ENCODE measurements around the gene HPCAL1. TPM values are rescaled to one million over a fixed set of nuclear protein-coding genes. Genes with fewer than 3 reads are reported as not detected.

The HPCAL1 gene
- total RNA-seq, 1 experiment from 2014 or later = 165 TPM

DNA sequence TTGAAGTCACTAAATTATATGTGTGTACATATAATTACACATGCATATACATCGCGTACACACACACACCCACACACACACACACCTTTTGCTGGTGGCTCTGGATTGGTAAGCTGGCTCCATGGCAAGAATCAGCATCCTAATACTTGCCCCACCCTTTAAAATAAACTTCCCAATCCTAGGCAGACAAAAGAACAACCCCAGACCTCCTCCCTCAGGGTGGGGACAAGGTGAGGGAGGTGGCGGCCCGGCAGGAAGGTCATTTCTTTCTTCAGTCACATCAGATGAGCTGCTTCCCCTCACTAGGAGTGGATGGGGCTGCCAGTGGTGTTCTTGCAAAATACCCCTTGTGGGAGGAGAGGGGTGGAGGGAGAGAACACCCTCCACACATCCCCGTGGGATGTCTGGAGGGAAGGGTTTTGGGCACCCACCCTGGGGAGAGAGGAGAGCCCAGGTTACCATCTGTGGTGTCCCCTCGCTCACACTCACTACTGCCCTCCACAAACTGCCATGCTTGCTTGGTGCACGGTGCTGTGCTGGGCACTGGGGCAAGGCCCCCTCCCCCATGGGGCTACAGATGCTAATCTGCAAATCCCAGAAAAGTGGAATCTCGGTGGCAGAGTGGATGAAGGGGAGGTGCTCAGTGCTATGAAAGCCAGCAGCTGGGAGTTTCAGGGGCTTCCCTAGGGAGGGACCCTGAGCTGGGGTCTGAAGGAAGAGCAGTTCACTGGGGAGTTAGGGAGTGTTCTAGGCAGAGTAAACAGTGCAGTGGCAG, 81.4 kb downstream of the HPCAL1 start:
- in situ Hi-C loops (cut with HindIII; ENCODE audit: low pct_unique_long_range_greater_than_20kb, low sequenced_read_pairs) = no loop called here
- DNase-seq (ENCODE audit: low read depth) = no peak

DNA sequence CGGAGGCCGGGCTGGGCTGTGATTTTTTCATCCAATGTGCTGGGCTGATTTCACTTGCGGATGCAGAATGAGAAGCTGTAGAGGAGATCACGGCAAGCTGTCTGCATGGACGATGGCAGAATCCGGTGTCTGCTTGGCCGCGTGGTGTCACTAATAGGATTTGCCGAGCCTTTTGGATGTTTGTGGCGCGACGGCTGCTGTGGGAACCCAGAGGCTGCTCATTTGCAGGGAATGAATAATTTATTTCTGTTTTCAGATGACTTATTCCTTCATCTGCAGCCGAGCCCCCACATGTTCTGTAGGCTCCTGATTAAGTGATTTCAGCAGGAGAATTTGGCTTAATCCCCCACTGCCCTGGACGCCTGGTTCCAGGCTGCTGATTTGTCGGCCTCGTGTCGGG, 82.8 kb downstream of the HPCAL1 start:
- in situ Hi-C loops (cut with HindIII; ENCODE audit: low pct_unique_long_range_greater_than_20kb, low sequenced_read_pairs) = no loop called here
- peak; percentile 65 for DNase-seq (ENCODE audit: low read depth)

DNA sequence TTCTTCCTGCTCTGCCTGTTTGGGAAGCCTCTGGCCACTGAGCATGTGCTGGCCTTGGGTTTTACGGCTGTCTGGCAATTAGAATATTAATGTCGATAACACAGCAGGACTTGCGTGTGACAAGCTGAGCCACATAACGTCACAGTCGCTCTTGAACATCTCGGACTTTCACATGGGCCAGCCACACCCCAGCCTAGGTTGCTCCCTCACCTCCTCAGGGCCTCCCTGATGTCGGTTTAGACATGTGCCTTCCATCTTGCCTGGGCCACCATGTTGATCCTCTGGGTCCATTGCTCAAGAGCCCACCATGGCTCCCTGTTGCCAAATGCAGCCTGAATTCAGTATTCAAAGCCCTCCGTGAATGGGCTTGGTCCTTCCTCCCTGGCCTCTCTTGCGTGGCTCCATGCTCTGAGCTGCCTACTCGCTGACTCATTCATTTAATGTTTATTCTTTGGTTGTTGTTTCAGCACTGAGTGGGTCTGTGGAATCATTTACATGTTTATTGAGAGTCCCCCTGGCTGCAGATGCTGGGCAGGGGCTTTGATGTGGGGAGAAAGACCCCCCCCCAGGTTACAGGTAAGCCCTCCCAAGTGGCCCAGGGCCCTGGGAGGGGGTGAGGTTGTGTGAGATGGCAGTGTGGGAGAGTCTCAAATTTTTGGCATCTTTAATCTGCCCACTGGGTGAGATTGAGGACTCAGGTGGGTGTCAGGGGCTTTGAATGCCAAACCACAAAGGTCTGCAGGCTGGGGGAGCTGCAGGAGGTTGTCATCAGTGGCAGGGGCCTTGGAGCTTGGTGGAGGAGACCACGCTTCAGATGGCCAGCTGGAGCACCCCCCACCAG, 83.4 kb downstream of the HPCAL1 start:
- peak; percentile 85 for DNase-seq (ENCODE audit: low read depth)
- in situ Hi-C loops (cut with HindIII; ENCODE audit: low pct_unique_long_range_greater_than_20kb, low sequenced_read_pairs) = no loop called here

GRCh38 chr2:10387033-10387432, 84.3 kb downstream of the HPCAL1 start:
- no peak for DNase-seq (ENCODE audit: low read depth)
- in situ Hi-C loops (cut with HindIII; ENCODE audit: low pct_unique_long_range_greater_than_20kb, low sequenced_read_pairs) = no loop called here

- DNase-seq (ENCODE audit: low read depth) = no peak
- in situ Hi-C loops (cut with HindIII; ENCODE audit: low pct_unique_long_range_greater_than_20kb, low sequenced_read_pairs) = no loop called here
Observed at GRCh38 chr2:10388954-10389560, 86.4 kb downstream of the HPCAL1 start.

GRCh38 chr2:10389573-10389972, 86.9 kb downstream of the HPCAL1 start:
- in situ Hi-C loops (cut with HindIII; ENCODE audit: low pct_unique_long_range_greater_than_20kb, low sequenced_read_pairs) = no loop called here
- no peak for DNase-seq (ENCODE audit: low read depth)

DNA sequence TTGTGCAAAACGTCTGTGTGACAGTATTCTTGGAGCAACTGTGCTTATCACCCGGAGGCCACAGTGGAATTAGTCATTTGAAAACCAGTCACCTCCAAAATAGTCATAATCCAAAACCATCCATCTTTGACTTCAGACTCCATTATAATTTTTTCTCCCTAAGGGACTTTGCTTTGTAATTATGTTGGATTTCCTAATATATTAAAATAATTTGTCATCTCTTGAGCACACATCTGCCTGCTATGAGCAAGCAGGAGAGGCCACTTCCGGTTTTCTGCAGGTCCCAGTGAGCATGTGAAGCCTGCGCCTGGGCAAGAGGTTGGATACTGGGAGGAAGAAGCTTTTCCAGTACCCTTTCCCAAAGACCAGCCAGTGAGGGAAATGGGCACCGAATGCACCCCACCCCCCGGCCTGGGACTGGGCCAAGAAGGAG, 87.7 kb downstream of the HPCAL1 start:
- DNase-seq (ENCODE audit: low read depth) = no peak
- in situ Hi-C loops (cut with HindIII; ENCODE audit: low pct_unique_long_range_greater_than_20kb, low sequenced_read_pairs) = no loop called here

- no peak for DNase-seq (ENCODE audit: low read depth)
Observed at GRCh38 chr2:10392100-10392499, 89.4 kb downstream of the HPCAL1 start.

DNA sequence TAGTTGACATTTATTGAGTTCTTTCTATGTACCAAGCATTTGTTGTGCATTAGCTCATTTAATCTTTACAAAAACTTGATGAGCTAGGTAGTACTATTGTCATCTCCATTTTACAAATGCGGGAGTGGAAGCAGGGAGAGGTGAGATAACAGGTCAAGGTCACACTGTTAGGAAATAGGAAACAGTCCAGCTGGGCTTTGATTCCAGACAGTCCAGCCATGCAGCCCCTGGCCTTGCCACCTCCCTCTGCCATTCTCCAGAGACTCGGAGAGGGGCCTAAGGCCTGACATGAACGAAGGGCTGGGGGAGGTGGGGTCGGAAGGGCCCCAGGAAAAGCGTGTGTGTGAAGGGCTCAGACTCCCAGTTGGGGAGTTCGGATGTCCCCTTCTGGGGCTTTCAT, 89.8 kb downstream of the HPCAL1 start:
- no peak for DNase-seq (ENCODE audit: low read depth)
- in situ Hi-C loops (cut with HindIII; ENCODE audit: low pct_unique_long_range_greater_than_20kb, low sequenced_read_pairs) = no loop called here

More at GRCh38 chr2:10392100-10392499, 89.4 kb downstream of the HPCAL1 start:
- in situ Hi-C loops (cut with HindIII; ENCODE audit: low pct_unique_long_range_greater_than_20kb, low sequenced_read_pairs) = no loop called here

DNA sequence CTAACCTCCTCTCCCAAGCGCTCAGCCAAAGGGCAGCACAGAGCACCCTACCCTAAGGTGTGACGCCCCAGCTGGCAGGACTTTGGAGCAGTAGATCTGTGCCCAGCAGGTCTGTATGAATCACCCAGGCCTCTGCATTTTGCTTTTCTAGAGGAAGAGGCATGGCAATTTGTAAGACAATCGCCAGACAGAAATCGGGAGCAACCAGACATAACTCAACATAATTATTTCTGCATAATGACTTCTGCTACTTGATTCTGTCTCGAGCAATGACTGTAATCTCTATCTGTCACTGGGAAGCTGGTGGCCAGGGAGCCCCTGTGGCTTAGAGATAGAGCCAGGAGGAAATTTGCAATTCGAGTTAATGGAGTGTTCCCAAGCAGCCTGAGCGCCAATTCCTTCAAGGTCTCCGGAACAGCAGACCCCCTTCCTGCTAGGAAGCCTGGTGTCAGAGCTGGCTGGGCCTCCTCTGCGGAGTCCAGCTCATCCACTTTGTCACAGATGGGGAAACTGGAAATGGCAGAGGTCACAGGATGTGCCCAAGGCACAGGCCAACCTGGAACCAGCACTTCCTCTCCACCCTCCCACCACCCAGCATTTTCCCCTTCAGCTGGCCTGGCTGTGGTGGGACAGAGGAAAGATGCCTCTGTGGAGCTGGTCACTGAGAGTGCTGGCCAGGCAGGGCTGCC, 90.4 kb downstream of the HPCAL1 start:
- no peak for DNase-seq (ENCODE audit: low read depth)
- in situ Hi-C loops (cut with HindIII; ENCODE audit: low pct_unique_long_range_greater_than_20kb, low sequenced_read_pairs) = no loop called here

DNA sequence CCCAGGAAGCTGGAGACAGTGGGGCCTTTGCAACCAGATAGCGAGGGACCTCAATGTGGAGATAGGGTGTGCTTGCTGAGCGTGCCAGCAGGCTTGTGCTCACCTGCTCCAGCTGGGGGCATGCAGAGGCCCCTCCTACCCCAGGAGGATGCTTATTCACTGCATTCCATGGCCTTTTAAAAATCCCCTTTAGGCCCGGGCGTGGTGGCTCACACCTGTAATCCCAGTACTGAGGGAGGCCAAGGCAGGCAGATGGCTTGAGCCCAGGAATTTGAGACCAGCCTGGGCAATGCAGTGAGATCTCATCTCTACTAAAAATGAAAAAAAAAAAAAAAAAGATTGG, 90.9 kb downstream of the HPCAL1 start:
- no peak for DNase-seq (ENCODE audit: low read depth)
- in situ Hi-C loops (cut with HindIII; ENCODE audit: low pct_unique_long_range_greater_than_20kb, low sequenced_read_pairs) = no loop called here

DNA sequence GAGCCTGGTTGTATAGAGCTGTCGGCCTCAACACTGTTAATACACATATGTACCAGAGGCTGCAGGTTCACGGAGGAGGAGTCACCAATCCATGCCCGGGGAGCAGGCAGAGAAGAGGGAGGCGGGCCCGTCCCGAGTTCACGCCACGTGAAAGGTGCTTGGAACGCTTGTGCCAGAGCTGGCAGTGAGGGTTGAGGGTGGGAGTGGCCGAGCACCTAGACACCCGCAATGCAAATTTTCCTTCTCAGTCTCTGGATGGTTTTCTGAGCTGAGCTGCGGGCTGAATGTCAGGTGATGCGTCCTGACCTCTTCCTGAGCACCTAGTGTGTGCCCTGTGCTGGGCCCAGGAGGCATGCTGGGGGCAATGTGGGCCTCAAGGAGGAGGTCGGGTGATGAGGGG, 93.2 kb downstream of the HPCAL1 start:
- DNase-seq (ENCODE audit: low read depth) = no peak
- in situ Hi-C loops (cut with HindIII; ENCODE audit: low pct_unique_long_range_greater_than_20kb, low sequenced_read_pairs) = no loop called here

DNA sequence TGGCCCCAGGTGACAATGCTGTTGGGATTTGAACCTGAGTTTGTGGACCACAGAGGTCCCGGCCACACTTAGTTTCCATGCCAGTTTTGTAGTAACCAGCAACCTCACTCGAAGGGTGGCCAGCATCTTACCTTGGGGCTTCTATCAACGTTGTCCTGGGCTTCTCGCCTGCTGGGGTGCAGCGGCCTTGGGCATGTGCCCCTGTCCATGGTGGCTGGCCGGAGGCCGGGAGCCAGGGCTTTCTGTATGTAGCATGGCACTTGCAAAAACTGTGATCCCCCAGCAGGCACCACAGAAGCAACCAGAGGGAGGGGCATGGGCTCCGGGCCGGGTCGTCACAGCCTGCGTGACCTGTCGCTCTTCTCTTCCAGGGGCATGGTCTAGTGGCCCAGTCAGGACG, 93.8 kb downstream of the HPCAL1 start:
- DNase-seq (ENCODE audit: low read depth) = no peak
- in situ Hi-C loops (cut with HindIII; ENCODE audit: low pct_unique_long_range_greater_than_20kb, low sequenced_read_pairs) = no loop called here

DNA sequence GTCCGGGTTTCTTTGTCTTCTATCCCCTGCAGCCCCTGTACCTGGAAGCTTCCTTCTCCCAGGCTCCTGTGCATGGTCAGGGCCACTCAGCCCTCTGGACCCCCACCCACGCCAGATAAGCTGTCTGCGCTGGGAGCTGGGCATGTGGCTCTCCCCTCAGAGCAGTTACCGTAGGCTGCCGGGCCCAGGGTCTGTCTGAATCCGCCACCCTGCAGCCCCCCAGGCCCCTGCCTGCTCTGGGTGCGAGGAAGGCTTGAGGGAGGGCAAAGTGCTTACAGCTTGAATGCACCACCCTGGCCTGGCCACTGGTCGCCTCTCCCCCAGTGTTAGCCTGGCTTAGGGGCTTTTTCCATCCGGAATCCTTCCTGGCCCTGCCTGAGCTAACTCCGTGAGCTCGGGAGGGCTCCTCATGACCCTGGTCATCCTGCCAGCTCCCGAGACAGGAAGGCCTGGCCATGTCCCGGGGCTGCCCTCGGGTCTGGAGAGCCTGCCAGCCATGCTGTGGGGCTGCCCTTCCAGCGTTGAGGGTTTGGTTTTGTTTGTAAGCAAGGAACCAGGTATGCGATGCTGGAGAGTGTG, 94.7 kb downstream of the HPCAL1 start:
- DNase-seq (ENCODE audit: low read depth) = no peak
- in situ Hi-C loops (cut with HindIII; ENCODE audit: low pct_unique_long_range_greater_than_20kb, low sequenced_read_pairs) = no loop called here

DNA sequence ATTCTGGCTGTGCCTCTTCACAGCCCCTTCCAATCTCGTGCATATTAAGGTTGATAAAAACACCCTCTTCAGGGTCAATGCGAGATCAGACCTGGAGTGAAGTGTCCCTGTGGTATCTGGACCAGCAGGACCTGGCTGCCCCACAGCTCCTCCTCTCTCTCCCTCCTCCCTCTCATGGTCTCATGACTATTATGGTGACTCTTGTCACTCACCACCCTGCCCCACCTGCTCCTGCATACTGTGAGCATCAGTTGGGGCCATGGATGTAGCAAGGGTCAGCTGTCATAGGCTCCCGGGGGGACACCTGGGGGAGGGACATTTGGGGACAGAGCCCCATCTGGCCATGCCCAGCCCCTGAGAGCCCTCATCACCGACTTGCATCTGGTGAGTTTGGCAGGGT, 95.2 kb downstream of the HPCAL1 start:
- DNase-seq (ENCODE audit: low read depth) = no peak
- in situ Hi-C loops (cut with HindIII; ENCODE audit: low pct_unique_long_range_greater_than_20kb, low sequenced_read_pairs) = no loop called here

DNA sequence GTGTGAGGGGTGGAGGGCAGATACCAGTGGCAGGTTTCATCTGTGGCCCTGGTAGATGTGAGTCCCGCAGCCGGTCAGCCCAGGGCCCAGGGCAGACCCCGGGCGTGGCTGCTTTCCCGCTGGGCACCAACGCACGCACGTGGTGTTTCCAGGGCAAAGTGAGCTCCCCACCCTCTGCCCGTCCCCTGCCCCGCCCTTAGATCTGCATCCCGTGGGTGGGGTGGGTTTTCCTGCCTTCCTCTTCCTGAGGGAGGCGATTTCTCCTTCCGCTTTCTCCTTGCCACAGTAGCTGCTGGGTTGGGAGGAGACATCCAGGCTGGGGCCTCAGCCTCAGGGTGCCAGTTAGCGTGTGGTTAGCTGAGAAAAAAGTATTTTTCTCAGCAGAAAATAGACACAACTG, 95.8 kb downstream of the HPCAL1 start:
- no peak for DNase-seq (ENCODE audit: low read depth)
- in situ Hi-C loops (cut with HindIII; ENCODE audit: low pct_unique_long_range_greater_than_20kb, low sequenced_read_pairs) = no loop called here

GRCh38 chr2:10399358-10399757, 96.7 kb downstream of the HPCAL1 start:
- DNase-seq (ENCODE audit: low read depth) = no peak
- in situ Hi-C loops (cut with HindIII; ENCODE audit: low pct_unique_long_range_greater_than_20kb, low sequenced_read_pairs) = no loop called here

GRCh38 chr2:10400002-10400401, 97.3 kb downstream of the HPCAL1 start:
- in situ Hi-C loops (cut with HindIII; ENCODE audit: low pct_unique_long_range_greater_than_20kb, low sequenced_read_pairs) = no loop called here
- no peak for DNase-seq (ENCODE audit: low read depth)

All from Caki2 (cell line).